Stimulated activated CD4-positive, alpha-beta T cell treated with anti-CD3 and anti-CD28 coated beads, Interleukin-1b, Interleukin-23, amount 100 ng/mL, for 24 hours (primary cell): ENCODE results near the gene AMPH.

Experiments
- DNase-seq, 4 experiments: peaks; one replicate each; pipeline ENCODE4 v3.0.0-alpha.2; 2020; ENCODE audit warnings: low read depth in 4 of 4, low spot score in 1 of 4

AMPH gene

DNA sequence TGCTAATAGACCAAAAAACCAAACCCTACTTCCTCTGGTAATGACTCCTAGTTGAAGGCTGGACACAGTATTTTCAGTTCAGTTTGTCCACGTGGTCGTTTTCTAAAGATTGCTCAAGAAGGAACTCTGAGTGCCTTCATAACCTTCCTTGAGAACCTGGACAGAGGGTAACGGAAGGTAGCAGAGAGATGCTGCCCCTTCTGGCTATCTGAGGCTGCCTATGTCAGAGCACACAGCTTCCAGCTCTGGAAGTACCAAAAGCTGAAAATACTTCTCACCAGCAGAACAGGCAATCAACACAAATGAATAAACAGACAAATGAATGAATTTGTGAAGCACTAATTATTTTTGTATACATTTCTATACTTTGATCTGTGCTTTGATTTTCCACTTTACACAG is 85.2 kb downstream of the AMPH start:
- DNase-seq = no peak

DNA sequence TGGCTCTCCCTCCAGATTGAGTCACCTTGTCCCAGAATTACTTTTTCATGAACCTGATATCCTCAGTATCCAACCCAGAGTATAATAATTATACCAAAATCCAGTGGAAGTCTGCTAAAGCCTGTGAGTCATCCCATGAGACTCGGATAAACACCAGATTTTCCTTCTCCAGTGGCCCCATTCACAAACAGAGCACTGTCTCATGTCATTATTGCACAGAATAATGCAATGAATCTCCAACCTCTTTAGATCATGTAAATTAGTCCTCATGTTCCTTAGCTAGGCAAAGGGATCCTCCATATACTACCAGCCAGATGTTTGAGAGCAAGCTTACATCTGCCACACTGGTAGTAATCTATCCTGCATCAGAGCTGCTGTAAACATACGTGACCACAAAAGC is 89.0 kb downstream of the AMPH start:
- DNase-seq = no peak

DNA sequence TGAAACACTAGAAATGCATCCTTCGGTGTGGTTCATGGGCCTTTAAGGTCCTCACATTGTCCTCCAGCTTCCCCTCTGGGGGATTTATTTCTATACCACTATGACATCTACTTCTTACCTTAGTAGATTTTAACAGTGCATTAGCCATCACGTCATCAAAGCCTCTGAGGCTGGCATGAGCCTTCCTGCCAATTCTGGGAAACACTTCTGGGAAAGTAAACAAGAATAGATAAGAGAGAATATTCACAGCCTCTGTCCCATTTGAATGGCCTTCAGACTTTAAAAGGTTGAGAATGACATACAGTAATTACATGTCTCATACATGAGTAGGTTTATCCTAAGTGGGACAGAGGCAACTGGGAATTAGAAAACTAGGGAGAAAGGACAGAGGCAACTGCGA is 89.7 kb downstream of the AMPH start:
- DNase-seq = no peak

DNA sequence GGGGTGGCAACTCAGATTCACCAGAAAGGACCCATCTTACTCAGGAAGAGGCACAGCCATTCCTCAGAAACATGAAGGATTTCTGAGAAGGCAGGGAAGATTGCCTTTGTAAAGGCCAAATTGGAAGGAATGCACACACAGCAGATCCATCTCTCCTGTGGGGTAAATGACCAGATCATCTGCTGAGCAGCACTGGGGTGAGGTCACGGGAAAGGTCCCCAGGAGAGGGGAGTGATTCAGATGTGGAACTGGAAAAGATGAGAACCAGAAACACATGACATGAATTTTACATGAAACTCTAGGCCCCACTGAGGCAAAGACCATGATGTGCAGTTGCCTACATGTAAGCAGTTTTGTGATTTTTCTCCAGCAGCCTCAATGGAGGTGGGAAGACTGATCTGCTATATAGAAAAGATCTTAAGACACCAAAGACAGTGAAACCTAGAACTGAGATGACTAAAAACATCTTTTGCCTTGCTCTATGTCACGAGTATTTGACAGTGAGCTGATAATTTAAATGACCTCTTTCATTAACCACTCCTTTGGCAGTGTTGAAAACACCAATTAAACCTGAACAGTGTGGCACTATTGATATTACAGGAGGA is 91.6 kb downstream of the AMPH start:
- no peak for DNase-seq

DNA sequence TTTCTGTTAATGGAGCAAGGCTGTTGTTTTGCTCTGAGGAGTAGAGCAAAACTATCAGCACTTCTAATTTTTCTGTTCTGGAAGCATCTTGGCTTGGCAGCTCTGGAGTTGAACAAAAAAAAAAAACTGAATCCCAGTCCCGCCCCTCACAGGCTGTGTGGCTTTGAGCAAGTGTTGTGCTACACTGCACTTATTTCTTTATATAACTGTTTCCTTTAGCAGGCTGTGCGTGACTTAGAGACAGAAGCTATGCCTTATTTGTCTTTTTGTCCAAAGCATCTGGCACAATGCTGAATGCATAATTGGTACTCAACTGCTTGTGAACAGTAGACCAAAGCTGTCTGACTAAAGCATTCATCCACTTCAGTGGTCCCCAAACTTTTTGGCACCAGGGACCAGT is 96.1 kb downstream of the AMPH start:
- no peak for DNase-seq

DNA sequence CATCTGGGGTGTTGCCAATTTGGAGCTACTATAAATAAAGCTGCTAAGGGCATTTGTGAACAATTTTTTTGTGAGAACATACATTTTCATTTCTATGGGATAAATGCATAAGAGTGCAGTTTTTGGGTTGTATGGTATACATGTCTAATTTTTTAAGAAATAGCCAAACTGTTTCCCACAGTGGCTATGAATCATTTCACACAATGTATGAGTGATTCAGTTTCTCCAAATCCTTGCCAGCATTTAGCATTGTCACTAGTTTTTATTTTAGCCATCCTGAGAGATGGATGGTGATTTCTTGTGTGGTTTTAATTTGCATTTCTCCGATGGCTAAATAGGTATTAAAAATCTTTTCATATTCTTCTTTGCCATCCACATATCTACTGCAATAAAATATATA is 105.3 kb downstream of the AMPH start:
- no peak for DNase-seq

DNA sequence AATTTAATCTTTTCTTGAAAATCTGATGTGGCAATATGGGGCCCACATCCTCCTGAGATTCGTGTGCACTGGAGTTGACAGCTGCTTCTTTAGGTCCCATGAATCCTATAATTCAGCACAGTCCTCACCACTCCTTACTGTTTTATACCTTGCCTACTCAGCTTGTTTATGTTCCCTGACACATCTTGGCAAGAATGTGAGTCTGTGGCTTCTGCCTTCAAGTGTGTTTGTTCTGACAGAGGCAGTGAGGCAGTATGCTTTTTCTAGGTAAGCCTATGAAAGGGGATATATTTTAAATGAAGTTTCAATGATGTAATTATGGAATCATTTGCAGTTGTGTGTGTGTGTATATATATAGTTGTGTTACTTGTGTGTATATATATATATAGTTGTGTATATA is 106.4 kb downstream of the AMPH start:
- no peak for DNase-seq

DNA sequence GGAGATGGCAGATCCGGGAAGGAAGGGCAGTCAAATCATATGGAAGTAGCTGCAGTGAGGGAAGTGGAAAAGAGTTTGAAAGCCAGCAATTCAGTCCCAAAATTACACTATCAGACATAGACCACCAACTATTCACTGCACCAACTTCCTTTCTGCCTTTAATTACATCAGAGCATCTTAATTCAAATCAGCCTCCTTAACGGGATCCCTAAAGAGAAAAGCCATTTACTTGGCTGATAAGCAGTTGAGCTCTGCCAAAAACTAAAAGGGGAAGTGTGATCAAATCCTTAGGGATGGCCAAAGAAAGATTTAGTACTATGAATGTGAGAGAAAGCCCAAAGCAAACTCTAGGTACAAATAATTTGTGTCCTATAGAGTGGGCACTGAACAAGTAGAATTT is 110.4 kb downstream of the AMPH start:
- no peak for DNase-seq

DNA sequence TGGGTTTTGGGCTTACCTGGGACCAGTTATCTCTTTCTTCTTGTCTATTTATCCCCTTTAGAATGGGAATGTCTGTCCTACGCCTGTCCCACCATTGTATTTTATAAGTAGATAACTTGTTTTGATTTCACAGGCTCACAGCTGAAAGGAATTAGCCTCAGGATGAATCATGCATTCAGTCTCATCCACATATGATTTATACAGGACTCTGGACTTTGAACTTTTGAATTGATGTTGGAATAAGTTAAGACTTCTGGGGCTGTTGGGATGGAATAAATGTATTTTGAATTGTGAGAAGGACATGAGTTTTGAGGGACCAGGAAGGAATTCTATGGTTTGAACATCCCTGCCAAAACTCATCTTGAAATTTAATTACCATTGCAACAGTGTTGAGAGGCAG is 112.6 kb downstream of the AMPH start:
- DNase-seq = no peak

DNA sequence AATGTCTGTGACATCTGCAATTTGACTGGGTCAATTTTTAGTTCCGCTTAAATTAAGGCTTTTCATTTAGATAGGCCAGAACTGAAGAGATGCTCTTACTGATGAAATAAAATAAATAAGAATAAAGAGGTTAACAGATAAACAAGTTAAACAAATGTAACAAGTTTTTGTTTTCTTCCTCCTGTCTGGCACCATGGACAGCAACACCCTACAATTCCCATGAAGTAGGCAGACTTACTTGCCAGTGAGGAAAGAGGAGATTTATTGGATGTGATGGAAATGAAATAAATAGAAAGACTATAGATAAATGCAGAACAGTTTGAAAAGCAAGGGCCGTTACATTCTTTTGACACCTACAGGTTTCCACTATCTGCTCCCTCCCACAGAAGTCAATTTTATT is 118.5 kb downstream of the AMPH start:
- DNase-seq = no peak

DNA sequence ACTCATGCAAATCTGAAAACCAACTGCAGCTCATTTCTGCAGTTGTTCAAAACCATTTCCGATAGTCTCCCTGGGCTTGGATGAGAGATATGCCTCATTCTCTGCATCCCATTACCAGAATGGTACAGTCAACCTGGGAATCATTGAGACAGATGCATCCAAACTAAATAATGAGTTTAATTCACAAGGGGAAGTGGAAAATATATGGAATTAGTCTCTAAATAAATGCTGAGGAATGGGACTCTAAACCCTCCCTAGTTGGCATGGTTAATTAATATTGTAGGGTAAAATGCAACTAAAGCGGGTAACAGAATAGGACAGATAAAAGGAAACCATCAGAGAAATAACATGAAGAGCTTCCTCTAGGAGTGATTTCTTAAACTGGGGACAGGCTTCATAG is 118.9 kb downstream of the AMPH start:
- no peak for DNase-seq

DNA sequence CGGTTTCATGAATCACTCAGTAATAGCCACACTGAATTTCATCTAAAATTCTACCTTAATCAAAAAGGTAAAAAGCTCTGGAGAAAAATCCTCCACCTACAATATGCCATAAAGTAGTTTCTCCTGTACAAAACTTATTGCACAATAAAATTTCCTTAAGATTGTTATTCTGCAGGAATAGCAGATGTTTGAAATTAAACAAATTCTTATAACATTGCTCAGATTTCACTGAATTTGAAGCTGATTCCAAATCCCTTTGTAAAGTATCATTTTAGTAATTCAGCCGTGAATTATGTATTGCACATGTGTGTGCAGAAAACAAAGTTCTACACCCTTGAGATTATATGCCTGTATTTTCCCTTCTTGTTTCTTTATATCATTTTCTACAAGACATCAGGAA is 123.8 kb downstream of the AMPH start:
- no peak for DNase-seq

DNA sequence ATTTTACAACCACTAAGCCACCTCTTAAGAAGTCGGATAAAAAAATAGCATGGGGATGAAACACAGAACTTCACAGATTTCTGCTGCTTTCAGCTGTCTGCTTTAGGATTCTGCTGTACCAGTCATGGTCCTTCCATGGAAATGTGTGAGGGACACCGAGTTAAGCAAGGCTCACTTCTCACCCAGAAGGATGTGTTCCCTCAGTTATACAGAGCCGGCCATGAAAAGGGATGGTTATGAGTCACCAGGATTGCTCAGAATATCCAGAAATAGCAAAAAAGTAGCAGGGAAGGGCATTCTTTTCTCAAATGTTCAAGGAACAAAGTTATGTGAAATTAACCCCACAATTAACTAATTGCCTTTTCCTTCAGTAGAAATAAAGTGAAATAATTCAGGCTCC is 124.4 kb downstream of the AMPH start:
- no peak for DNase-seq

DNA sequence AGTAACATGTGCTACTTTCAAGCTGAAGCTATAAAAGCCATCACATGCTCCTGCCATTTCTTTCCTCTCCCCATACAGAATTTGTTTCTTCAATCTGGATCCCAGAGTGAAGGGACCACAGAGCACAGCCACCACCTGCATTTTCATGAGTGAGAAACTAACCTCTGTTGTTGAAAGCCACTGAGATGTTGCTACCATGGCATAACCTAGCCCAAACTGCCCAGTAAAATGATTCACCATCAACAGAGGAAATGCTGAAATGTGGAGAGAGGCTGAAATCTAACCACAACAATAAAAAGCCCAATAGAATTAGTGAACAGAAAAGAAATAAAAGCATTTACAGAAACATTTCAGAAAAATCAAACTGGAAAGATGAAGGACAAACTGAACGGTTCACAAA is 125.2 kb downstream of the AMPH start:
- DNase-seq = no peak

DNA sequence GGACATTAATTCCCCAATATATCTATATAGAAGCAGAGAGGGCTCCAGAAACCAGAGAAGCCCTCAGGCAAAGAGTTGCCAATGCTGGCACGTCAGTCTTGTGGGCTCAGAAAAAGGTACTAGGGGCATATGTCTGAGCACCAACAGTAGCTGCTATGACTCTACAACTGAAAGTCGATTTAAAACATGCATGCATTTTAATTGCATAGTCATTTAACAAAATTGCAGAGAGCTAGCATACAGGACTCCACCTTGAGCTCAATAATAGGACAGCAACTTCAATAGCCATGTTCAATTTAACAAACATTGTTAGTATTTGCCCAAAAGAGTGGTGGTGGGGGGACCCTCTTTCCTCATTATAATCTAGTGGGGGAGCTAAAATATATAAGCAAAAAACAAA is 126.5 kb downstream of the AMPH start:
- DNase-seq = no peak

DNA sequence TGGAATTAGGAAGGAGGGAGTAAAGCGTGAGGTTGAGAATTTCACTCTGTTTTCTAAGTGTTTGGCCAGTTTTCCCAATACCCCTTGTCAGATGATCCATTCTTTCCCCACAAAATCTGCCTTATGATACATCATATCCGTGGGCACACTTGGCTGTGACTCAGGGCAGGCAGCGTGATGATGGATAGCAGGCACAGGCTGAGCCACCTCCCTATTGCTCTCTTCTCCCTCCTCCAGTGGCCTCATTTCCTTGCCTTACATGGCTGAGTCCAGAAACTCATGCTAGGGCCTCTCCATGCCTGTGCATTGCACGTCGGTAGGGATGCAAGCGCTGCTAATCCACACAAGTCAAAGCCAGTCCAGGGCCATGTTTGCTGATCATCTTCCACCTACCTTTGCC is 128.3 kb downstream of the AMPH start:
- no peak for DNase-seq

DNA sequence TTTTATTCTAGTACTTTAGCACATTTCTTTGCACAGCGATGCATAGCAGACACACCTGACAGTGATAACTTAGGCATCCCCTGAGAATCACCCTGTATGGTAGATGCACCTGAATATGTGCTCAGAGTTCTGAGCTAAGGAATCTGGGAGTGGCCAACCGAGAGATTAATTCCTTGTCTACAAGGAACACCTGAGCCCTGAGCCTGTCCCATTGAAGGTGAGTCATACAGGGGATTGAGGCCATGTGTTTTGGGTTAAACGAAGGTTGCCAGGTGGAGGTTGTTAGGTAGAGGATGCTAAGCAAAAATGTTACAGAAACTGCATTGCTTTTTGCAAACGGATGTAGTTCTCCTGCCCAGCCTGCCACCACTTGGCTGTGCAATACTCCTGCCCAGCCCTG is 128.9 kb downstream of the AMPH start:
- DNase-seq = no peak

DNA sequence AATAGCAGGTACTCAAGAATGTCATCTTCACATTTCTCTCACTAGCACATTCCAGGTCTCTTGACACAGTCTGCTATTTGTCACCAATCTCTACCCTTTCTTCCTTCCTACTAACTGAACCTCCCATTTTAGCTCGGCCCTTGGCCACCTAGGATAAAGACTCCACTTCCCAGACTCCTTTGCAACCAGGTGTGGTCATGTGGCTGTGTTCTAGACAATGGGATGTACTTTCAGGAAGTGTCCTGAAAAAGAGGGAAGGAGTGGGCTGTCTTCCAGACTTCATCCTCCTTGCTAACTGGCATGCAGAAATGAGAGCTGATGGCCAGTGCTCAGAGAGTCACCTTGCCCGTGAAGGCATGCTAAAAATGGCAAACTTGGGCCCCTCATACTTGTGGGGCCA is 139.2 kb downstream of the AMPH start:
- DNase-seq = no peak

DNA sequence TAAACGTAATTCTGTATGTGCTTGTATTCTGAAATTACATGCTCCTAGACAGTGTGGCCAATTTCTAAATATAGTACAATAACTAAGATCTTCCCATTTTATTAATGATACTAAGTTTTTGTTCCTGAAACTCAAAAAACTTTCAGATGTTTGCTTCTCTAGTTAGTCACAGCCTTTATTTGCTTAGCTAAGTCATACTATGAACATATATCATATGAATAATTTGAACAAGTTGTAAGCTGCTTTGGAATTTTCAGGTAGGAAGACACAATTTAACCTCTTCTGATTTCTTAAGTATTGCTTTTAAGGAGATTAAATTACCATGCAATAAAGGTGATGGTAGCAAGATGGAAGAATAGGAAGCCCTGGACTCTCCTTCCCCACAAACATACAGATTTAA is 148.7 kb downstream of the AMPH start:
- no peak for DNase-seq

DNA sequence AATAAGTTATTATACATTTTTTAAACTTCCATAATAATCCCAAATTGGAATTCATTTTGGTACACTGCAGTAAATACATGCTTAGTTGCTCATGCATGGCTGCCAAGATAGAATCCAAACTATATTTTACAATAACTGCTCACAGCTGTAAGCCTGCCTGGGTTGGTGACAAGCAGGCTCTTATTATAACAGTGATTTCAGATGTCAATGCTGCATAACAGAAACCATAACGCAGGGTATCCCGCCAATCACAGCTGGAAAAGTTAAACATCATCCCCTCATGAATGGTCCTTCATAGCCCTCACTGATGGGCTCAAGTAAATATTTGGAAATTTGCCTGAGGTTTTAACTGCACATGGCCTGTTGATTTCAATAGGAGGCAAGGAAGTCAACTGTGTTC is 149.8 kb downstream of the AMPH start:
- no peak for DNase-seq

DNA sequence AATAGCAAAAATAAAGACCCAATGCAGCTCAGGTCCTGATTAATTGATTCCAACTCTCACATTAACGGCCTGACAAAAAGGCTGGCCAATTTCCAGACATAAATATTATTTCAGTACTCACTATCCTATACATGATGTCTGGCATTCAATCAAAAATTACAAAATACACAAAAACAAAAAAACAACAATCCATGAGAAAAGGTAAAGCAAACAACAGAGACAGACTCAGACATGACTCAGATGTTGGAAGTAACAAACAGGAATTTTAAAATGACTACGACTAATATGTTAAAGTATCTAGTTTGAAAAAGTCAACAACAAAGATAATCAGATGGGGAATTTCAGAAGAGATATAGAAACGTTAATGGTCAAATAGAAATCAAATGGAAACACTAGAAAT is 152.8 kb downstream of the AMPH start:
- no peak for DNase-seq

DNA sequence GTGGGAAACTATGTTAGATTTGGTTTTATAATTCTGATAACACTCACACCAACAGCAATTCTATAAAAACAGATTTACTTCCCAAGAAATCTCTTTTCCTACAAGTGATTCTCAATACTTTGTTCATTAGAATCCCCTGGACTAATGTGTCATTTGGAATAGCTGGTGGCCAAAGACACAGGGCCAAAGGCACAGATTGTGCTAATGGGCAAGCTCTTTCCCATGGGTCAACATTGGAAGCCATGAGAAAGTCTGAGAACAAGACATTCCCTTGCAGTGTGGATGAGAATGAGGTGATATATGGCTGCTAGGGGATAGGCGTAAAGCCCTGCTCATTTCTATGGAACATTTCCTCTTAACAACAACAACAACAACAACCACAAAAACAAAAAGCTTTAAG is 153.8 kb downstream of the AMPH start:
- DNase-seq = no peak

DNA sequence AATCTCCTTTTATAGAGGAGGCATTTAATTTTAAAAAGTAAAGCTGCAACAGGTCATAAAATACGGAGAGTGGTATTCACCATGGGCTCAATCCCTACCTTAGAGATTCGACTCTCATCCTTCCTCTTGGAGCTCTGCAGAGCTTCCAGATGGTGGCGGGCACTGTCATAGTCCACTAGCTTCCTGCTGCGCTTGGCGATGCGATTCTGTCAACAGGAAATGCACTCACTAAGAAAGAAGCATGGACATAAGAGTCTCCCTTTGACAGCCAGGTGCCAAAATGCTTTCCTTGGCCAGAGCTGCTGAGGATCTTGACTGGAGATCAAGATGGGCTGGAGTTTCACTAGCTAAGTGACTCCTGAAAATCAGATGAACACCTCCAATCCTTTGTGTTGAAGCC is 154.4 kb downstream of the AMPH start:
- no peak for DNase-seq

DNA sequence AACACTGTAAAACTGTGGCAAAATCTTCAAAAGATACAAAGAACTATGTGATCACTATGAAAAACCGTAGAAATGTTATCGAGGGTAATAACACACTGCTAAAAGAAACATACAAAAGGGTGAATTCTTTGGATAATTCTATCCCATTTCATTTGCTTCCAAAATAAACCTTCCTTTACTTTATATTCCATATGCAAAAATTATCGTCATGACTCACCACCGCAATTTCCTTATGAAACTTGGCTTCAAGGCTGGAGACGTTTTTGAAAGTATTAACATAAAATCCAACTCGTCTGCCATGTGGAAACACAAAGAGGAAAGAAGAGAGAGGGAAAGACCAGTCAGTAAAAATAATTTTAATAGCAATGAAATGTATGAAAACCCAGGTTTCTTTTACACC is 165.2 kb downstream of the AMPH start:
- no peak for DNase-seq
